PFSK-1 (cell line): Measurements from ENCODE around the gene PSMA6.

Source experiments
- POLR2AphosphoS5 ChIP-seq: IDR thresholded peaks from 2 replicates; pipeline ENCODE4 v1.6.1; 2012; ENCODE audit warnings: low read depth, mild to moderate bottlenecking, control low read depth, low read length, moderate library complexity
- REST ChIP-seq, 2 experiments: IDR thresholded peaks; 2 replicates each; pipeline versions ENCODE4 v1.6.1 to v1.8.0; 2011 to 2012; ENCODE audit warnings: low read depth in 2 of 2, low read length in 2 of 2, control low read depth in 1 of 2, inconsistent platforms in 1 of 2, mild to moderate bottlenecking in 1 of 2, moderate library complexity in 1 of 2; ENCODE audit not compliant: insufficient read depth in 1 of 2

- no peak for TF ChIP-seq POLR2AphosphoS5
- TF ChIP-seq REST (IDR thresholded peaks at IDR 0.05; ENCODE audit: insufficient read depth in 1 of 2, low read depth in 2 of 2, low read length in 2 of 2) = no peak
These were observed 57.5 kb downstream of the PSMA6 start for GRCh38 chr14:35349496-35350365.
